Spleen (tissue), 7 donors: ENCODE results near the gene SIDT1.

ENCODE experiments used
- CTCF ChIP-seq, 11 experiments: fragments of 200-600 bp in 7 of 11; fragments of 450-650 bp in 4 of 11; sonication (generic) in 4 of 11; IDR thresholded peaks in 8 of 11; conservative IDR thresholded peaks in 3 of 11; 1 replicate in 7 of 11; 2 replicates in 4 of 11; pipeline versions ENCODE4 v1.4.0 to v1.8.0; 2016 to 2021; ENCODE audit warnings: antibody characterized with exemption in 11 of 11, inconsistent platforms in 4 of 11, mild to moderate bottlenecking in 1 of 11
- POLR2A ChIP-seq, 3 donors: fragments of 450-650 bp; IDR thresholded peaks; one replicate each; pipeline ENCODE4 v1.5.1; 2017; ENCODE audit warnings: antibody characterized with exemption in 3 of 3, mild to moderate bottlenecking in 1 of 3
- donor health status: DM: no; HTN: no; CAD: no; lungs with moderate emphysema.
- donor health status: DM: no; HTN: no; CAD: no.
- donor health status: DM: no; HTN: no; CAD: no.

DNA sequence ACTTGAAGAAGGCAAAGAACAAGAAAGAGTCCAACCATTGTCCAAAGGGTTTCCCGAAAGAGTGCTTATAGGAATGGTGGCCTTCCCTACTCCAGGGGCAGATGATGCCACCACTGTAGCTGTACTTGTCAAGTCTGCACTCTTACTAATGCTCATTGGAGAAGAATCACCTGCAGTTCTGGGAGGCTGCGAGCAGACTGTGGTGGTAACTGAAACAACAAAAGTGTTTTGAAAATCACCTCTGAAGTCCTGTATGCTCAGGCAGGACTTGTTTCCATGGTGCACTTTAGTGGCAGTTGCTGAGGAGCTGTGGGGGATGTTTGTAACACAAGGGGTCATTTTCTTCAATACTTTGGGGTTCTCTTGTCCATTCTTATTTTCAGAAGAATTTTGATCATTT is 128.1 kb downstream of the SIDT1 start:
- no peak for TF ChIP-seq CTCF (IDR thresholded peaks at IDR 0.05 in 8 of 11, conservative IDR thresholded peaks at IDR 0.05 in 3 of 11)
- TF ChIP-seq POLR2A (IDR thresholded peaks at IDR 0.05), result no peak
